Liver (tissue), 9 donors: ENCODE measurements around the gene KAZN. TPM values are rescaled to one million over a fixed set of nuclear protein-coding genes. Genes with fewer than 3 reads are reported as not detected.

Experiments used
- DNase-seq: peaks from one replicate; pipeline ENCODE4 v3.0.0-alpha.2; 2017; ENCODE audit warnings: low spot score
- H3K27ac ChIP-seq, 2 donors: one replicate each; pipeline ENCODE4 v1.7.0; 2013; ENCODE audit warnings: inconsistent platforms in 2 of 2, low read length in 2 of 2, control low read depth in 1 of 2, low read depth in 1 of 2, mild to moderate bottlenecking in 1 of 2
- H3K27me3 ChIP-seq, 4 donors: one replicate each; pipeline versions ENCODE4 v1.6.1 to v1.7.0; 2013; ENCODE audit warnings: low read length in 3 of 4, inconsistent platforms in 1 of 4, mild to moderate bottlenecking in 1 of 4, moderate library complexity in 1 of 4; ENCODE audit not compliant: control insufficient read depth in 4 of 4, insufficient read depth in 4 of 4
- H3K36me3 ChIP-seq, 4 donors: one replicate each; pipeline versions ENCODE4 v1.6.1 to v1.7.0; 2013; ENCODE audit warnings: low read length in 3 of 4, mild to moderate bottlenecking in 3 of 4, low read depth in 1 of 4, moderate library complexity in 1 of 4; ENCODE audit not compliant: control insufficient read depth in 4 of 4, insufficient read depth in 3 of 4
- H3K4me1 ChIP-seq, 4 donors: one replicate each; pipeline versions ENCODE4 v1.6.1 to v1.7.0; 2013; ENCODE audit warnings: low read length in 3 of 4, mild to moderate bottlenecking in 3 of 4, moderate library complexity in 1 of 4; ENCODE audit not compliant: control insufficient read depth in 4 of 4, insufficient read depth in 4 of 4
- H3K4me3 ChIP-seq, 3 donors: one replicate each; pipeline versions ENCODE4 v1.6.1 to v1.7.0; 2013; ENCODE audit warnings: low read length in 3 of 3, control low read depth in 1 of 3, low read depth in 1 of 3, mild to moderate bottlenecking in 1 of 3
- H3K9ac ChIP-seq, 2 donors: one replicate each; pipeline ENCODE4 v1.7.0; 2013; ENCODE audit warnings: low read length in 2 of 2, mild to moderate bottlenecking in 2 of 2, moderate library complexity in 2 of 2, control low read depth in 1 of 2, low read depth in 1 of 2
- H3K9me3 ChIP-seq, 4 donors: one replicate each; pipeline versions ENCODE4 v1.6.1 to v1.7.0; 2013; ENCODE audit warnings: low read length in 3 of 4; ENCODE audit not compliant: control insufficient read depth in 4 of 4
- EGR1 ChIP-seq, 2 donors: IDR thresholded peaks; 2 replicates each; pipeline ENCODE4 v1.6.1; 2016 to 2018; ENCODE audit warnings: antibody characterized with exemption in 2 of 2, low read depth in 2 of 2
- FOXA1 ChIP-seq: IDR thresholded peaks from 2 replicates; pipeline ENCODE4 v1.6.1; 2016; ENCODE audit warnings: antibody characterized with exemption
- FOXA2 ChIP-seq: IDR thresholded peaks from 2 replicates; pipeline ENCODE4 v1.6.1; 2016; ENCODE audit warnings: antibody characterized with exemption
- GABPA ChIP-seq, 2 donors: IDR thresholded peaks in 1 of 2; conservative IDR thresholded peaks in 1 of 2; 2 replicates each; pipeline ENCODE4 v1.6.1; 2016; ENCODE audit warnings: antibody characterized with exemption in 2 of 2, mild to moderate bottlenecking in 1 of 2, moderate library complexity in 1 of 2
- HNF4A ChIP-seq, 2 donors: conservative IDR thresholded peaks; 2 replicates each; pipeline ENCODE4 v1.6.1; 2016; ENCODE audit warnings: antibody characterized with exemption in 2 of 2, mild to moderate bottlenecking in 2 of 2
- HNF4G ChIP-seq: IDR thresholded peaks from 2 replicates; pipeline ENCODE4 v1.6.1; 2016; ENCODE audit warnings: antibody characterized with exemption
- JUND ChIP-seq, 2 donors: IDR thresholded peaks; 2 replicates each; pipeline ENCODE4 v1.6.1; 2016; ENCODE audit warnings: antibody characterized with exemption in 2 of 2
- NR2F2 ChIP-seq: IDR thresholded peaks from 2 replicates; pipeline ENCODE4 v1.6.1; 2016; ENCODE audit warnings: antibody characterized with exemption
- RAD21 ChIP-seq, 2 donors: IDR thresholded peaks; 2 replicates each; pipeline ENCODE4 v1.6.1; 2016; ENCODE audit warnings: antibody characterized with exemption in 2 of 2, mild to moderate bottlenecking in 2 of 2
- RXRA ChIP-seq, 2 donors: IDR thresholded peaks; 2 replicates each; pipeline ENCODE4 v1.6.1; 2017 to 2018; ENCODE audit warnings: antibody characterized with exemption in 2 of 2, mild to moderate bottlenecking in 1 of 2
- SP1 ChIP-seq: IDR thresholded peaks from 2 replicates; pipeline ENCODE4 v1.6.1; 2018; ENCODE audit warnings: antibody characterized with exemption, mild to moderate bottlenecking
- TAF1 ChIP-seq: conservative IDR thresholded peaks from 2 replicates; pipeline ENCODE4 v1.6.1; 2016; ENCODE audit warnings: antibody characterized with exemption, mild to moderate bottlenecking
- YY1 ChIP-seq: IDR thresholded peaks from 2 replicates; pipeline ENCODE4 v1.6.1; 2016; ENCODE audit warnings: antibody characterized with exemption, mild to moderate bottlenecking
- WGBS: extraction: QIAGEN DNeasy Blood & Tissue Kit; methylation state at CpG from one replicate; pipeline ENCODE4 v1.1.7; 2013; 5-methylcytosine and 5-hydroxymethylcytosine counted together
- polyA plus RNA-seq, 2 donors: library from polyadenylated mRNA; stranded (reverse) in 1 of 2; unstranded in 1 of 2; fragments of 200-250 nt in 1 of 2; fragments of >200 nt in 1 of 2; fragmentation: Nextera tagmentation in 1 of 2; extraction: Ambion mirVana in 1 of 2; gene quantifications; one replicate each; pipeline versions ENCODE4 v1.2.1 to v1.2.3, GENCODE V29; 2013 to 2015
- total RNA-seq, 2 donors: library from RNA; depleted of rRNA; stranded (reverse); fragments of >200 nt; gene quantifications; one replicate each; pipeline ENCODE4 v1.2.3, GENCODE V29; 2014
- TF ChIP-seq, protein P1 (sequence below): IDR thresholded peaks from 2 replicates; pipeline ENCODE4 v1.6.1; 2016; ENCODE audit warnings: antibody characterized with exemption
- TF ChIP-seq, protein P2 (sequence below): IDR thresholded peaks from 2 replicates; pipeline ENCODE4 v1.6.1; 2016; ENCODE audit warnings: antibody characterized with exemption
- TF ChIP-seq, protein P3 (sequence below): fragments of 150-350 bp; IDR thresholded peaks from 2 replicates; pipeline ENCODE4 v1.5.1; 2017; ENCODE audit warnings: improper control_type of control experiment, low read depth, low read length; ENCODE audit not compliant: missing input control
- TF ChIP-seq, protein P4 (sequence below): IDR thresholded peaks from 2 replicates; pipeline ENCODE4 v1.6.1; 2016; ENCODE audit warnings: antibody characterized with exemption, mild to moderate bottlenecking
- TF ChIP-seq, protein P5 (sequence below): IDR thresholded peaks from 2 replicates; pipeline ENCODE4 v1.6.1; 2016; ENCODE audit warnings: antibody characterized with exemption
- donor health status: healthy.
- donor health status: healthy.
- donor health status: healthy.
- donor health status: healthy.
- donor health status: healthy.

Gene KAZN
- total and polyA plus RNA-seq, 4 donors: 1.9 to 6.9 (median 2.4) TPM

DNA sequence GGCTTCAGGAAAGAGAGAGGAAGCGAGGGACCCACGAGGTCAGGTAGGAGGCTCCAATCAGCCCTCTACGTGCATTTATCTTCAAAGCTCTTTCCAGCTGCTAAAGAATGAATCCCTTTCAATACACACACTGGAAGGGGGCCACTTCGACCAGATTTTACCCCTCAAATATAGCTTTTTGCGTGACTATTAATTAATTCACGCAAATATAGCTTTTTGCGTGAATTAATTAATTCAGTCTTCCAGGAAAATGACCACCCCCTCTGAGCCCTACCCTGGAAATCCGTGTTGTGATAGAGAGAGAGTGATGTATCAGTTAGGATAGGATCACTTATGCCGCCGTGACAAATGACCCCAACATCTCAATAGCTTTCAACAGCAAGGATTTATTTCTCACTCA lies 289.9 kb downstream of the KAZN start:
- H3K27me3 ChIP-seq: no peaks in the 10 kb centered on the region
- H3K9me3 ChIP-seq: no peaks in the 10 kb centered on the region
- H3K36me3 ChIP-seq: no peaks in the 10 kb centered on the region
- H3K9ac ChIP-seq: no peak overlapping the region
- no peaks in the 10 kb centered on the region for H3K4me1 ChIP-seq
- WGBS: 85% methylated on average over 10 of the region's 10 CpGs
- H3K4me3 ChIP-seq: no peak overlapping the region
- no peak overlapping the region for H3K27ac ChIP-seq
- TF ChIP-seq NR2F2: no peak
- TF ChIP-seq, protein P1, sequence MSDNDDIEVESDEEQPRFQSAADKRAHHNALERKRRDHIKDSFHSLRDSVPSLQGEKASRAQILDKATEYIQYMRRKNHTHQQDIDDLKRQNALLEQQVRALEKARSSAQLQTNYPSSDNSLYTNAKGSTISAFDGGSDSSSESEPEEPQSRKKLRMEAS: no peak
- no peak for DNase-seq

DNA sequence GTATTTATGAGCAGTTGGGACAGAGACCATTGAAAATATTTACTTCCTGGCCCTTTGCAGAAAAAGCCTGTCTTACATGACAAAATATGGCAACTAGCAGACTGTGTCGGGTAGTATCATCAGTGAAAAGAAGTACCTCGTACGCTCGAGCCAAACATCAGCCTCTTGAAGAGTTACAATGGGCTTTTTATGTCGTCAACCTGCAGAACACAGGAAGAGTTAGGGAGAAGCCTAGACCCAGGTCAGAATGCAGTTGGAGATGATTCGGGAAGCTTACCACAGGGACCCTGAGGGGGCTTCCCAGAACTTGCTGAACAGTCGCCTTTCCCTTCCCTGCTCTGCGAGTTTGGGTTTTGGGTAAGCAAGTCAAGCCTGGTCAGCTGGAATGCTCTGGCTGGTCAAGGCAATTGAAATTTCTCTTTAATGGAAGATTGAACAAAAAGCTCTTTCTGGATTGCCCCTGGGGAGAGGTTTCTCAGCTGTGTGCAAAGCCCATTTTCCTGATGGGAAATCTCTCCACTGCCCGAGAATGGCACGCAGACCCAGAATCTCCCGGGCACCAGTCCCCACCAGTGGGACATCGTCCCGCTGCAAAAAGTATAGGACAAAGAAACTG lies 291.4 kb downstream of the KAZN start:
- Histone ChIP-seq H3K36me3 (no peaks in the 10 kb centered on the region), H3K9ac (no peak overlapping the region), H3K27me3 (no peaks in the 10 kb centered on the region), H3K27ac (no peak overlapping the region), H3K9me3 (no peaks in the 10 kb centered on the region), H3K4me1 (no peaks in the 10 kb centered on the region), H3K4me3 (no peak overlapping the region)
- DNase-seq: no peak
- WGBS: 82% methylated on average over 13 of the region's 13 CpGs
- TF ChIP-seq HNF4G (no peak), JUND (IDR thresholded peaks at IDR 0.05) (no peak), SP1 (no peak), TAF1 (no peak), RXRA (IDR thresholded peaks at IDR 0.05) (no peak), EGR1 (IDR thresholded peaks at IDR 0.05; ENCODE audit: low read depth in 2 of 2) (no peak), GABPA (IDR thresholded peaks at IDR 0.05 in 1 of 2, conservative IDR thresholded peaks at IDR 0.05 in 1 of 2) (no peak), HNF4A (conservative IDR thresholded peaks at IDR 0.05) (no peak), FOXA1 (no peak), RAD21 (IDR thresholded peaks at IDR 0.05) (no peak), NR2F2 (no peak), YY1 (no peak), FOXA2 (no peak)
- TF ChIP-seq, protein P2, sequence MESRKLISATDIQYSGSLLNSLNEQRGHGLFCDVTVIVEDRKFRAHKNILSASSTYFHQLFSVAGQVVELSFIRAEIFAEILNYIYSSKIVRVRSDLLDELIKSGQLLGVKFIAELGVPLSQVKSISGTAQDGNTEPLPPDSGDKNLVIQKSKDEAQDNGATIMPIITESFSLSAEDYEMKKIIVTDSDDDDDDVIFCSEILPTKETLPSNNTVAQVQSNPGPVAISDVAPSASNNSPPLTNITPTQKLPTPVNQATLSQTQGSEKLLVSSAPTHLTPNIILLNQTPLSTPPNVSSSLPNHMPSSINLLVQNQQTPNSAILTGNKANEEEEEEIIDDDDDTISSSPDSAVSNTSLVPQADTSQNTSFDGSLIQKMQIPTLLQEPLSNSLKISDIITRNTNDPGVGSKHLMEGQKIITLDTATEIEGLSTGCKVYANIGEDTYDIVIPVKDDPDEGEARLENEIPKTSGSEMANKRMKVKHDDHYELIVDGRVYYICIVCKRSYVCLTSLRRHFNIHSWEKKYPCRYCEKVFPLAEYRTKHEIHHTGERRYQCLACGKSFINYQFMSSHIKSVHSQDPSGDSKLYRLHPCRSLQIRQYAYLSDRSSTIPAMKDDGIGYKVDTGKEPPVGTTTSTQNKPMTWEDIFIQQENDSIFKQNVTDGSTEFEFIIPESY: no peak
- TF ChIP-seq, protein P3, sequence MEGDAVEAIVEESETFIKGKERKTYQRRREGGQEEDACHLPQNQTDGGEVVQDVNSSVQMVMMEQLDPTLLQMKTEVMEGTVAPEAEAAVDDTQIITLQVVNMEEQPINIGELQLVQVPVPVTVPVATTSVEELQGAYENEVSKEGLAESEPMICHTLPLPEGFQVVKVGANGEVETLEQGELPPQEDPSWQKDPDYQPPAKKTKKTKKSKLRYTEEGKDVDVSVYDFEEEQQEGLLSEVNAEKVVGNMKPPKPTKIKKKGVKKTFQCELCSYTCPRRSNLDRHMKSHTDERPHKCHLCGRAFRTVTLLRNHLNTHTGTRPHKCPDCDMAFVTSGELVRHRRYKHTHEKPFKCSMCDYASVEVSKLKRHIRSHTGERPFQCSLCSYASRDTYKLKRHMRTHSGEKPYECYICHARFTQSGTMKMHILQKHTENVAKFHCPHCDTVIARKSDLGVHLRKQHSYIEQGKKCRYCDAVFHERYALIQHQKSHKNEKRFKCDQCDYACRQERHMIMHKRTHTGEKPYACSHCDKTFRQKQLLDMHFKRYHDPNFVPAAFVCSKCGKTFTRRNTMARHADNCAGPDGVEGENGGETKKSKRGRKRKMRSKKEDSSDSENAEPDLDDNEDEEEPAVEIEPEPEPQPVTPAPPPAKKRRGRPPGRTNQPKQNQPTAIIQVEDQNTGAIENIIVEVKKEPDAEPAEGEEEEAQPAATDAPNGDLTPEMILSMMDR: no peak
- TF ChIP-seq, protein P1: no peak
- TF ChIP-seq, protein P4, sequence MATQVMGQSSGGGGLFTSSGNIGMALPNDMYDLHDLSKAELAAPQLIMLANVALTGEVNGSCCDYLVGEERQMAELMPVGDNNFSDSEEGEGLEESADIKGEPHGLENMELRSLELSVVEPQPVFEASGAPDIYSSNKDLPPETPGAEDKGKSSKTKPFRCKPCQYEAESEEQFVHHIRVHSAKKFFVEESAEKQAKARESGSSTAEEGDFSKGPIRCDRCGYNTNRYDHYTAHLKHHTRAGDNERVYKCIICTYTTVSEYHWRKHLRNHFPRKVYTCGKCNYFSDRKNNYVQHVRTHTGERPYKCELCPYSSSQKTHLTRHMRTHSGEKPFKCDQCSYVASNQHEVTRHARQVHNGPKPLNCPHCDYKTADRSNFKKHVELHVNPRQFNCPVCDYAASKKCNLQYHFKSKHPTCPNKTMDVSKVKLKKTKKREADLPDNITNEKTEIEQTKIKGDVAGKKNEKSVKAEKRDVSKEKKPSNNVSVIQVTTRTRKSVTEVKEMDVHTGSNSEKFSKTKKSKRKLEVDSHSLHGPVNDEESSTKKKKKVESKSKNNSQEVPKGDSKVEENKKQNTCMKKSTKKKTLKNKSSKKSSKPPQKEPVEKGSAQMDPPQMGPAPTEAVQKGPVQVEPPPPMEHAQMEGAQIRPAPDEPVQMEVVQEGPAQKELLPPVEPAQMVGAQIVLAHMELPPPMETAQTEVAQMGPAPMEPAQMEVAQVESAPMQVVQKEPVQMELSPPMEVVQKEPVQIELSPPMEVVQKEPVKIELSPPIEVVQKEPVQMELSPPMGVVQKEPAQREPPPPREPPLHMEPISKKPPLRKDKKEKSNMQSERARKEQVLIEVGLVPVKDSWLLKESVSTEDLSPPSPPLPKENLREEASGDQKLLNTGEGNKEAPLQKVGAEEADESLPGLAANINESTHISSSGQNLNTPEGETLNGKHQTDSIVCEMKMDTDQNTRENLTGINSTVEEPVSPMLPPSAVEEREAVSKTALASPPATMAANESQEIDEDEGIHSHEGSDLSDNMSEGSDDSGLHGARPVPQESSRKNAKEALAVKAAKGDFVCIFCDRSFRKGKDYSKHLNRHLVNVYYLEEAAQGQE: no peak
- TF ChIP-seq, protein P5, sequence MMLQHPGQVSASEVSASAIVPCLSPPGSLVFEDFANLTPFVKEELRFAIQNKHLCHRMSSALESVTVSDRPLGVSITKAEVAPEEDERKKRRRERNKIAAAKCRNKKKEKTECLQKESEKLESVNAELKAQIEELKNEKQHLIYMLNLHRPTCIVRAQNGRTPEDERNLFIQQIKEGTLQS: no peak
